Omental fat pad (tissue), 4 donors: ENCODE data around the gene MRPL55. TPM values are rescaled to one million over a fixed set of nuclear protein-coding genes. Genes with fewer than 3 reads are reported as not detected.

ENCODE experiments used
- ATAC-seq: fragments of 150-250 bp; one replicate; pipeline ENCODE4 v1.9.1; 2016; ENCODE audit warnings: mild to moderate bottlenecking, moderate library complexity; ENCODE audit not compliant: low FRiP score
- DNase-seq: peaks from one replicate; pipeline ENCODE4 v3.0.0-alpha.2; 2019; ENCODE audit warnings: low spot score
- total RNA-seq, 4 donors: library from RNA; depleted of rRNA; stranded (reverse); fragments of >200 nt; gene quantifications; one replicate each; pipeline ENCODE4 v1.1.0, GENCODE V29; 2016
- TF ChIP-seq, protein P1 (sequence below), 3 donors: fragments of 450-650 bp; IDR thresholded peaks; one replicate each; pipeline ENCODE4 v1.5.1; 2016 to 2017; ENCODE audit warnings: antibody characterized with exemption in 3 of 3, mild to moderate bottlenecking in 3 of 3, moderate library complexity in 2 of 3

The MRPL55 gene
- total RNA-seq, 4 donors from 2014 or later: 47.1 to 95.5 (median 71.7) TPM

DNA sequence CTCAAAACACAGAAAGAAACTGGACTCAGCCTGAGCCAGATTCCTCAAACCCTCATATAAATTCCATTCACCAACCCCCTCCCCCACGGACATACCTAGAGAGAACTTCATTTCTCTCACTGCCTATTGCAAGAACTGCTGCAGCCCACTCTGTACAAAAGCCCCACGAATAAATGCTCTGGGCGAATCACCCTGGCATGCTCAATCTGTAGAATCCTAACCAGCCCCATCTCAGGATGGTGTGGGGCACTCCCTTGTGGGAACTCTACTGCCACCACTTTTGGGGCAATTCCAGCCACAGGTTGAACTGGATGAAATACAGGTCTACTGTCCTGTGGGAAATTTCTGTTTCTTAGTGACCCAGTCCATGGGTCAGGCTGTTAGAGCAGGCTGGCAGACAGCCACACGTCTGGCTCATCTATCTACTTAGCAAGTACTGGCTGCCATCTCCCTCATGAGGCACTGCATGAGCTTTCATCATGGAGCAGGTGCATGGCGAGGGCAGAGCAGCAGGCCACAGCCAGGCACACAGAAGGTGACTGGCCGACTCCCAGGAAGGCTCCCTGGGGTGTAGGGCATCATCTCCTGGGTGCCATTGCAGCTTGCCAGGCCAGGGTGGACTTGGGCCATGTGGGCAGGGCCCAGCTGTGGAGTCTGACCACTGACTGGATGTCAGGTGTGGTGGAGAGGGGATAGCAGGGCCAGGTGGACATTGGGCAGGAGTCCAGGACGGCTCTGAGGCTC lies 4.4 kb downstream of the MRPL55 start:
- ATAC-seq: no peak
- TF ChIP-seq, protein P1, sequence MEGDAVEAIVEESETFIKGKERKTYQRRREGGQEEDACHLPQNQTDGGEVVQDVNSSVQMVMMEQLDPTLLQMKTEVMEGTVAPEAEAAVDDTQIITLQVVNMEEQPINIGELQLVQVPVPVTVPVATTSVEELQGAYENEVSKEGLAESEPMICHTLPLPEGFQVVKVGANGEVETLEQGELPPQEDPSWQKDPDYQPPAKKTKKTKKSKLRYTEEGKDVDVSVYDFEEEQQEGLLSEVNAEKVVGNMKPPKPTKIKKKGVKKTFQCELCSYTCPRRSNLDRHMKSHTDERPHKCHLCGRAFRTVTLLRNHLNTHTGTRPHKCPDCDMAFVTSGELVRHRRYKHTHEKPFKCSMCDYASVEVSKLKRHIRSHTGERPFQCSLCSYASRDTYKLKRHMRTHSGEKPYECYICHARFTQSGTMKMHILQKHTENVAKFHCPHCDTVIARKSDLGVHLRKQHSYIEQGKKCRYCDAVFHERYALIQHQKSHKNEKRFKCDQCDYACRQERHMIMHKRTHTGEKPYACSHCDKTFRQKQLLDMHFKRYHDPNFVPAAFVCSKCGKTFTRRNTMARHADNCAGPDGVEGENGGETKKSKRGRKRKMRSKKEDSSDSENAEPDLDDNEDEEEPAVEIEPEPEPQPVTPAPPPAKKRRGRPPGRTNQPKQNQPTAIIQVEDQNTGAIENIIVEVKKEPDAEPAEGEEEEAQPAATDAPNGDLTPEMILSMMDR (IDR thresholded peaks at IDR 0.05): no peak
- no peak for DNase-seq

DNA sequence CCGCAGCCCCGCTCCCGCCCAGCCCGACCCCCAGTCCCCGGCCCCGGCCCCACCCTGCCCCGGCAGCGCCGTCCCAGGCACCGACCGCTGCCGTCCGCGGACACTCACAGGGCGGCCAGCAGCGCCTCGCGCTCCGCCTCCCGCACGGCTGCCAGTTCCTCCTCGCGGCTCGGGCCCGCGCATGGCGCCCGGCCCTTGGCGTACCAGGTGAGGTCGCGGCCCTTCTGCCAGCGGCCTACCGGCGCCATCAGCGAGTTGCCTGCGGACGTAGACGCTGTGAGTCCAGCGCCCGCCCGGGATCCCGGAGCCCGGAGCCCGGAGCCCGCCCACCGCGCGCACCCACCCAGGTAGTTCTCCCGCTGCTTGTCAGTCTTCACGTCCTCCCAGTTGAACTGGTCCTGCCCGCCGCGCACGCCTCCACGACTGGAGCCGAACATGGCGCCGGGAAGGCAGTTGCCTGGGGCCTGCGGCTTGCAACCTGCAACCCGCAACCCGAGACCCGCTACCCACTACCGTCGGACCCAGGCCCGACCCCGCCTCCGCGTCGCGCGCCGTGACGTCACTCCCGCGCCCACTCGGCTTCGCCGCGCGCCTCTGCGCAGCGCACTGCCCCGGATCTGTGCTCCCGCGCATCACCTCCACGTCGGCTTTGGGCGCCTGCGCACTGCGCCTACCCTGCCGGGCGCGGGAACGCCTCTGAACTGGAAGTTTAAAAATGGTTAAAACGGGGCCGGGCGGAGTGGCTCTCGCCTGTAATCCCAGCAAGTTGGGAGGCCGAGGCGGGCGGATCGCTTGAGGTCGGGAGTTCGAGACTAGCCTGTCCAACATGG lies 6.1 kb downstream of the MRPL55 start, which contains the start of gene C1orf35:
Gene C1orf35 (minus strand): TSS at position 535 of the 830 bp plus-strand sequence. CDS start 98 bp downstream, at position 437.
- TF ChIP-seq, protein P1 (IDR thresholded peaks at IDR 0.05): no peak
- peak; percentile 89 for ATAC-seq
- DNase-seq: peak; percentile 85

GRCh38 chr1:228101994-228102790 lies 6.9 kb downstream of the MRPL55 start:
- TF ChIP-seq, protein P1 (IDR thresholded peaks at IDR 0.05): no peak
- ATAC-seq: peak; percentile 25

GRCh38 chr1:228101614-228101993 lies 7.5 kb downstream of the MRPL55 start:
- DNase-seq: no peak
- ATAC-seq: no peak
- TF ChIP-seq, protein P1 (IDR thresholded peaks at IDR 0.05): no peak

More at GRCh38 chr1:228101994-228102790, 6.9 kb downstream of the MRPL55 start:
- no peak for DNase-seq

- DNase-seq: no peak
- no peak for ATAC-seq
- TF ChIP-seq, protein P1 (IDR thresholded peaks at IDR 0.05): no peak
Observed at GRCh38 chr1:228100822-228101613, 8.1 kb downstream of the MRPL55 start.

GRCh38 chr1:228099331-228099732 lies 9.8 kb downstream of the MRPL55 start:
- ATAC-seq (no peak), DNase-seq (peak; percentile 15)
- TF ChIP-seq, protein P1 (IDR thresholded peaks at IDR 0.05): no peak
